Measurements from ENCODE around the gene SRRM4. TPM values are rescaled to one million over a fixed set of nuclear protein-coding genes. Genes with fewer than 3 reads are reported as not detected.
A peak's percentile ranks its signal among the peaks of the same experiment; 100 is the strongest.

The SRRM4 gene
- total RNA-seq, 1 donor from 2014 or later: 0.59 TPM

DNA sequence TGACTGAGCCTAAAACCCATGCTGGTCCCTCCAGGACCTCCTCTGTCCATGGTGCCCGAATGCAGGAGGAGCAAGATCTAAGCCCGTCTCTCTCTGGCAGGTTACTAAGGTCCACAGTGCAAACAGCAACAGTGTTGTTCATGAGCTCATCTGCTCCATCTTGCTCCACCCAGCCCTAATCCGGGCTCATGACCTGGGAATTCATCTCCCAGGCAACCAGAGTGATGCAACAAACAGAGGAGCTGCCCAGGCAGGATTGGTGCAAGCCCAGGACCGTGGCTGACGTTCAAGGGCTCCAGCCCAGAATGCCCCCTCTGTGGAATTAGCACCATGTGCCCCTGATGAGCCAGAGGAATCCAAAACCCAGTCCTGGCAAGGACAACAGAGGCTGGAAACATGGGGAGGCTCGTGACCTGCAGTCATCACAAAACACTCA, 227.3 kb downstream of the SRRM4 start:
- peak; percentile 83 for DNase-seq (ENCODE audit: low spot score)
- intact Hi-C loops (cut with DNase I): loop anchor here (5.0 to 10.0 kb wide), 2 partner anchors 39 to 206 kb away; no protein-coding TSS in a partner anchor

DNA sequence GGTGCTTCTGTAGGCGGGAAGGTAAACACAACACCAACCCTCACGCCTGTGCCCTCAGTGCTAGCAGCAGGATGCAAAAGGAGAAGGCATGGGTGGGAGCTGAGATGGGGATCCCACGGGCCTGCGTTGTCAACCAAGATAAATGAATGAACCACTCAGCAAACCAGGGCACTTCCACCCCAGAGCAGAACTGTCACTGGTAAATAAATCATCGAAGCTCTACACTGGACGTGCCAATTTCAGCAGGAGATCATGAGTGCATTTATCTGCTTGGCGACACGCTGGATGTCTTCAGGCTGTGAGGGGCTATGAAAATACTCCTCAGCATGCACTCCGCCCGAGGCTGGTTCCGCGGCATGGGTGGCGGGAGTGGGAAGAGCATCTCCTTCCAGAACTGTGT, 230.5 kb downstream of the SRRM4 start:
- intact Hi-C loops (cut with DNase I): no loop called here
- peak; percentile 7 for DNase-seq (ENCODE audit: low spot score)

Other genes with a start within 250 kb of the SRRM4 start
- 529 TPM for gene HSPB8, start 197.4 kb downstream of the SRRM4 start, total RNA-seq

All from cardiac septum (tissue), 1 donor.